HG03103 (cell line): ENCODE results near the gene RANBP10.

Source experiments
- ATAC-seq: cut with Tn5 transposase; IDR thresholded peaks from one replicate; pipeline ENCODE4 v1.9.1; 2021; ENCODE audit warnings: low read depth; ENCODE audit not compliant: unreplicated experiment

RANBP10 gene

GRCh38 chr16:67683767-67684166, 122.6 kb downstream of the RANBP10 start:
- no peak for ATAC-seq

DNA sequence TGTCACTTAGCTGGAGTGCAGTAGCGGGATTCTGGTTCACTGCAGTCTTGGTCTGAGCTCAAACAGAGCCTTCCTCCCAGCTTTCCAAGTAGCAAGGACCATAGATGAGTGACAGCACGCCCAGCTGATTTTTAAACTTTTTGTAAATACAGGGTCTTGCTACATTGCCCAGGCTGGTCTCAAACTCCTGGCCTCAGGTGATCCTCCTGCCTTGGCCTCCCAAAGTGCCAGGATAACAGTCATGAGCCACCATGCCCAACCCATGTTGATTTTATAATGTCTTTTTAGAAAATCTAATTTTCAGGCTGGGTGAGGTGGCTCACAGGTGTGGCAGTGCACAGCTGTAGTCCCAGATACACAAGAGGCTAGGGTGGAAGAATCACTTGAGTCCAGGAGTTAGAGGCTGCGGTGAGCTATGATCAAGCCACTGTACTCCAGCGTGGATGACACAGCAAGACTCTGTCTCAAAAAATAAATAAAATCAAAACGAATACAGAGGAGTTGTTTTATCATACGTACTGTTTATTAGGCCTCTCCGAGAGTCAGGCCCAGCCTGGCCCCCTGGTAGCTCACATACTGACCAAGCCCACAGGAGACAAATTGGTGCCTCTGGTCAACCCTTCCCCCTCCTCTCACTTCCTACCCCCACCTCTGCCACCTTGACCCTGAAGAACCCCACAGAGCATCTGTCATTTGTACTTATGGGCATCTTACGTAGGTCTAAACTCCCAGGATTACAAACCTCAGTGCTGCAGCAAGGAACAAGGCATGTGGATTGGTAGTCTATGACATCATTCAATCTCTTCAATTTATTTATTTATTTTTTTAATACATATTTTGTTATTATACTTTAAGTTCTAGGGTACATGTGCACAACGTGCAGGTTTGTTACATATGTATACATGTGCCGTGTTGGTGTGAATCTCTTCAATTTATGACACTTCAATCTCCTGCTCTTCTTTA, 126.1 kb downstream of the RANBP10 start:
- no peak for ATAC-seq

DNA sequence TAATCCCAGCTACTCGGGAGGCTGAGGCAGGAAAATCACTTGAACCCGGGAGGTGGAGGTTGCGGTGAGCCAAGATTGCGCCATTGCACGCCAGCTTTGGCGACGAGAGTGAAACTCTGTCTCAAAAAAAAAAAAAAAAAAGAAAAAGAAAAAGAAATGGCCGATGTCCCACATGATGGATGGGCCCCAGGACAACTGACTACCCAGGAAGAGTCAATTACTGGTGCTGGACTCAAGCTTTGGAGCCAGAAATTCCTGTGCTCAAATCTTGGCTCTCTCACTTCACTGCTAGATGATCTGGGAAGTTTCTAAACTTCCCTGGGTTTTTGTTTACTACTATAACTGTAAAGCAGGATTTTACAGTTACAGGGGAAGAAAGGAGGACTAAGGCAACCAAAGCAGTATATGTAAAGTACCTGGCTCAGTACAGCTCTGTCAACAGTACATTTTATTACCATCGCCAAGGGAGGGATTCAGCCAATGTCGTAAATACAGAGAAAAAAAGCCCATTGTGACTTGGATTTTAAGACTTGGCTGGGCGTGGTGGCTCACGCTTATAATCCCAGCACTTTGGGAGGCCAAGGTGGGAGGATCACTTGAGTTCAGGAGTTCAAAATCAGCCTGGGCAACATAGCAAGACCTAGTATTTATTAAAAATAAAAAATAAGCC, 127.9 kb downstream of the RANBP10 start:
- ATAC-seq = no peak

DNA sequence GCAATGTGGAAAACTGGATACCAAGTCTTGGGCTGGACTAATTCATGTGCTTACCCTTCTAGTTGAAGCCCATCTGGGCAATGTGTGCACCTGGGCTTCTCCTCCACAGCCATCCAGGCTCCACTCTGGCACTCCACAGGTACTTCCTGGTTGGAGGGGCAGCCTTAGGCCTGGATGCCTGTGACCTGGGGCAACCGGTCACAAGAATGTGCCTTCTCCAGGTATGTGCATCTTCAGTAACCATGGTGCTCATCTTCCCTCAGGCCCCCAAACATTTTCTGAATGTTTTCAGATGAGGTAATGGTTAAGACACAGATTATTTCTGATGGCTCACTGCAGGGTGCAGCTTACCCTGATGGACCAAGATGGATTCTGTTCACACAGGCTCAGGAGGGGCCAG, 128.6 kb downstream of the RANBP10 start:
- ATAC-seq = no peak

DNA sequence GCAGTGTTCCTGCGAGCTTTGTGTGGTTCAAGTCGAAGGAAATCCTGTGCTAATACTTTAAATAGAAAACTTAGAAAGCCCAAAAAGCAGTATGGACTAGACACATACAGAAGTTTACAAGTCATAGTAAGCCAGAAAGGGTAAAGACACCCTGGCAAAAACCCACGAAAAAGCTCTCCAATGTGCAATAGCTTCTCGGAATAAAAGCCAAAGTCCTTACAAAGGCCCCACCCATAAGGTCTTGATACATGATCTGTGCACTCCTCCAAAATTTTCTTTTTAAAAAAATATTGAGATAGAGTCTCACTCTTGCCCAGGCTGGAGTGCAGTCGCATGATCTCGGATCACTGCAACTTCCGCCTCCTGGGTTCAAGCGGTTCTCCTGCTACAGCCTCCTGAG, 129.4 kb downstream of the RANBP10 start:
- no peak for ATAC-seq

GRCh38 chr16:67676516-67676915, 129.8 kb downstream of the RANBP10 start:
- ATAC-seq = no peak

GRCh38 chr16:67675999-67676398, 130.4 kb downstream of the RANBP10 start:
- ATAC-seq = no peak

DNA sequence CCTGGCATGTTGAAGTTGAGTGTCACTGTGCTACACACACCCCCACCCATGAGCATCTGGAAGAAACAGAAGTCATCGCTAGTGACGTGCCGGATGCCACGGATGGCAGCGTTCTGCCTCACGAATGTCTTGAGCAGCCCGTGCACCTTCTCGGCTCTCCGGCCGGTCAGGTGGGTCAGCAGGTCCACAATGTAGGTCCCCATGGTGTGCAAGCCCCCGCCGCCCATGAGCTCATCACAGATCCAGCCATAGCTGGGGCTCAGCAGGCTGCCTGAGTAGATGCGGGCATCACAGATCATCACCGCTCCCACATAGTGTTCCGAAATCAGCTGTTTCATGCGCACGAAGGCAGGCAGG, 130.8 kb downstream of the RANBP10 start:
- no peak for ATAC-seq

DNA sequence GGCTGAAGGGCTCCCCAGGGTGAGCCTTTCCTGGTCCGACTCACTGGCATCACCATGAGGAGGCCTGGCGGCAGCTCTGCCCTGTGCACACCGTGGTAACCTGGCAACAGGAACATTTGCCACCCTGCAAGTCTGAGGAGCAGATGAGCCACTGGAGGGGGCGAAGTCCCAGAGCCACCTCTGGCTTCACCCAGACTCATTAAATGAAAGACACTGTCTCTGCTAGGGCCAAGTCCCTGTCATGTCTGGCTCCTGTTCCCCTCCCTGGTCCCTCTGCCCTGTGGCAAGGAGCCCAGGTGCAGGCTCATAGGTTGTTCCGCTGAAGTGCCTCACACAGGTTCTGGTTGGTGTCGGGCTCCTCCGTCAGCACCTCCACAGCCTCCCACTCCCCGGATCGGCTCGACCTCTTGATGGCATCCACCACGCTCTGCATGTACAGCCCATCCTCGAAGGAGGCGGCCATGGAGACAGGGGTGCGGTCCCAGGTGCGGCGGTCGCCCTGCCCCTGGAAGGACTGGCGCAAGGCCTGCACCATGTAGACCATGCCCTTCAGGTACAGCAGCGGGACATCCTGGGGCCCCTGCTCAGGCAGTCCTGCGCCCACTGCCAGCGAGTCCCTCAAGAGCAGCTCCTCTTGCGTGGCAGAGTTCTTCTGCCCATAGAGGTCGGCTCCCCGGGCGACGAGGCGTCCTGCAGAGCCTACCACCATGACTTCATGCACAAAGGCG, 131.3 kb downstream of the RANBP10 start:
- no peak for ATAC-seq

- no peak for ATAC-seq
Observed at GRCh38 chr16:67673712-67674580, 132.4 kb downstream of the RANBP10 start.
